CD14-positive monocyte (primary cell): ENCODE results near the gene CRAMP1. TPM values are rescaled to one million over a fixed set of nuclear protein-coding genes. Genes with fewer than 3 reads are reported as not detected.

Experiments
- DNase-seq, 3 donors: peaks; one replicate each; pipeline ENCODE4 v3.0.0-alpha.2; 2011 to 2022
- H2AFZ ChIP-seq: 2 replicates; pipeline ENCODE4 v1.6.0; 2012; ENCODE audit warnings: mild to moderate bottlenecking, low read depth, low read length, inconsistent platforms; ENCODE audit not compliant: insufficient read depth, poor library complexity, severe bottlenecking
- H3K27ac ChIP-seq, 2 donors: 1 replicate in 1 of 2; 2 replicates in 1 of 2; pipeline ENCODE4 v1.5.1; 2012 to 2013; ENCODE audit warnings: low read length in 2 of 2, control low read depth in 1 of 2, inconsistent platforms in 1 of 2, low read depth in 1 of 2, mild to moderate bottlenecking in 1 of 2
- H3K27me3 ChIP-seq, 2 donors: one replicate each; pipeline versions ENCODE4 v1.6.0 to v1.6.1; 2011 to 2013; ENCODE audit warnings: low read length in 2 of 2; ENCODE audit not compliant: control insufficient read depth in 2 of 2, insufficient read depth in 2 of 2
- H3K36me3 ChIP-seq, 2 donors: replicated peaks in 1 of 2; 1 replicate in 1 of 2; 2 replicates in 1 of 2; pipeline versions ENCODE4 v1.5.1 to v1.6.1; 2012 to 2013; ENCODE audit warnings: low read length in 2 of 2, control low read depth in 1 of 2, inconsistent platforms in 1 of 2, mild to moderate bottlenecking in 1 of 2; ENCODE audit not compliant: insufficient read depth in 2 of 2, control insufficient read depth in 1 of 2
- H3K4me1 ChIP-seq, 2 donors: 1 replicate in 1 of 2; 2 replicates in 1 of 2; pipeline versions ENCODE4 v1.5.1 to v1.6.1; 2012 to 2013; ENCODE audit warnings: low read length in 2 of 2, control low read depth in 1 of 2, inconsistent platforms in 1 of 2, mild to moderate bottlenecking in 1 of 2, moderate library complexity in 1 of 2; ENCODE audit not compliant: insufficient read depth in 2 of 2, control insufficient read depth in 1 of 2
- H3K4me2 ChIP-seq: replicated peaks from 2 replicates; pipeline ENCODE3; 2012; ENCODE audit warnings: low read length, moderate library complexity, mild to moderate bottlenecking; ENCODE audit not compliant: poor library complexity, severe bottlenecking; ENCODE audit errors: extremely low read depth
- H3K4me3 ChIP-seq, 3 experiments: fragments of 200-600 bp in 1 of 3; sonication (generic) in 1 of 3; replicated peaks in 1 of 3; 1 replicate in 2 of 3; 2 replicates in 1 of 3; pipeline ENCODE4 v1.5.1; 2011 to 2013; ENCODE audit warnings: low read length in 3 of 3, mild to moderate bottlenecking in 3 of 3, control low read depth in 2 of 3, low read depth in 2 of 3, inconsistent platforms in 1 of 3, moderate library complexity in 1 of 3
- H3K79me2 ChIP-seq: 2 replicates; pipeline ENCODE4 v1.6.0; 2012; ENCODE audit warnings: mild to moderate bottlenecking, control low read depth, inconsistent platforms, low read length, moderate library complexity; ENCODE audit not compliant: insufficient read depth
- H3K9ac ChIP-seq: 2 replicates; pipeline ENCODE4 v1.6.0; 2017; ENCODE audit warnings: low read length, mild to moderate bottlenecking; ENCODE audit not compliant: insufficient read depth, poor library complexity, severe bottlenecking
- H3K9me3 ChIP-seq, 2 donors: replicated peaks in 1 of 2; 1 replicate in 1 of 2; 2 replicates in 1 of 2; pipeline versions ENCODE4 v1.5.1 to v1.6.1; 2012 to 2013; ENCODE audit warnings: low read length in 2 of 2, control low read depth in 1 of 2; ENCODE audit not compliant: control insufficient read depth in 1 of 2, insufficient read depth in 1 of 2
- H4K20me1 ChIP-seq: 2 replicates; pipeline ENCODE4 v1.6.0; 2012; ENCODE audit warnings: mild to moderate bottlenecking, low read length, control low read depth, moderate library complexity; ENCODE audit not compliant: insufficient read depth
- H3K27ac Mint-ChIP-seq, 7 donors: one replicate each; pipeline ENCODE4 v1.8.0; 2020; ENCODE audit warnings: mild to moderate bottlenecking in 7 of 7, mixed read lengths in 7 of 7, moderate library complexity in 6 of 7, inconsistent platforms in 2 of 7
- H3K27me3 Mint-ChIP-seq, 3 donors: one replicate each; pipeline ENCODE4 v1.8.0; 2021 to 2022; ENCODE audit warnings: low read depth in 3 of 3, mild to moderate bottlenecking in 3 of 3, mixed read lengths in 3 of 3, moderate library complexity in 3 of 3, inconsistent platforms in 1 of 3
- H3K36me3 Mint-ChIP-seq, 2 donors: one replicate each; pipeline ENCODE4 v1.8.0; 2020; ENCODE audit warnings: mixed read lengths in 2 of 2, inconsistent platforms in 1 of 2, mild to moderate bottlenecking in 1 of 2
- H3K4me1 Mint-ChIP-seq: one replicate; pipeline ENCODE4 v1.8.0; 2020; ENCODE audit warnings: mild to moderate bottlenecking, mixed read lengths
- H3K4me3 Mint-ChIP-seq, 2 donors: one replicate each; pipeline ENCODE4 v1.8.0; 2020; ENCODE audit warnings: mild to moderate bottlenecking in 2 of 2, mixed read lengths in 2 of 2, moderate library complexity in 1 of 2
- H3K9me3 Mint-ChIP-seq, 7 donors: one replicate each; pipeline ENCODE4 v1.8.0; 2020 to 2022; ENCODE audit warnings: mixed read lengths in 7 of 7, mild to moderate bottlenecking in 6 of 7, moderate library complexity in 6 of 7, inconsistent platforms in 2 of 7
- WGBS: methylation state at CpG from one replicate; pipeline ENCODE4 v1.1.5; 2013; ENCODE audit warnings: missing lambda C conversion rate; ENCODE audit not compliant: insufficient coverage; 5-methylcytosine and 5-hydroxymethylcytosine counted together
- intact Hi-C, 2 donors: fragments of 100-400 bp; cut with micrococcal nuclease; formaldehyde crosslinking; loops; one replicate each; pipeline versions ENCODE4 v1.15.0 to v1.15.1; 2023
- polyA plus RNA-seq, 3 donors: library from polyadenylated mRNA; depleted of rRNA in 1 of 3; unstranded in 2 of 3; stranded (reverse) in 1 of 3; fragments of 300-500 nt in 2 of 3; fragments of >200 nt in 1 of 3; fragmentation: Illumina TruSeq in 2 of 3; gene quantifications; 1 replicate in 2 of 3; 2 replicates in 1 of 3; pipeline ENCODE4 v1.2.3, GENCODE V29; 2012 to 2021
- TF ChIP-seq, protein P1 (sequence below): fragments of 200-600 bp; IDR thresholded peaks from one replicate; pipeline ENCODE4 v1.8.0; 2022; ENCODE audit warnings: antibody characterized with exemption, mild to moderate bottlenecking

CRAMP1 gene
- polyA plus RNA-seq, 3 donors = 0.46 to 12.3 (median 1.0) TPM

DNA sequence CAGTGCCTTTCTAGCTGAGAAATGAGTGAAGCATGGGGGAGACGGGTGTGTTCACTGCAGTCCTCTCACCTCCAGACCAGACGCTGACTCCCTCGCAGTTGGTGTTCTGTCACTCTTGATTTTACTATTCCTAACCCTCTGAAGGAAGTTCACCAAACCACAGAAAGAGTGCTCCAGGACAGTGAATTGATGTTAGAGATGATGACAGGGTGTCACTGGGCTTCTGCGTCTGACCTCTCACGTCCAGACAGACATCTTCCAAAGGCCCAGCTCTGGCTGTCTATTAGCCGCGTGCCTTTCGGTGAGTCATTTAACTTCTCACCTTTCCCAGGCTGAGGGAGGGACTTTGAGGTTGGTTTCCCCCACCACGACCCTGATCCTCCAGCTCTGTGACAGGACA lies 8.2 kb downstream of the CRAMP1 start:
- no peak overlapping the region for H2AFZ ChIP-seq
- H3K9ac ChIP-seq = no peak overlapping the region
- Mint-ChIP-seq H3K4me3 (no peak overlapping the region), H3K4me1 (peaks cover 4% of the 10 kb centered on the region), H3K36me3 (peaks cover 65 to 89% of the 10 kb centered on the region in 2 donors), H3K9me3 (peaks cover 0 to under 1% (median 0%) of the 10 kb centered on the region in 7 donors), H3K27me3 (peaks cover 2 to 8% (median 3%) of the 10 kb centered on the region in 3 donors), H3K27ac (no peak overlapping the region)
- no peak overlapping the region for H3K4me2 ChIP-seq
- peaks cover 0 to 3% of the 10 kb centered on the region in 2 donors for H3K27me3 ChIP-seq
- peaks cover 84% of the 10 kb centered on the region for H3K79me2 ChIP-seq
- WGBS = 97% methylated on average over 5 of the region's 9 CpGs
- intact Hi-C loops = no loop called here
- no peaks in the 10 kb centered on the region for H3K9me3 ChIP-seq
- DNase-seq = no peak
- H3K4me1 ChIP-seq = peaks cover under 1 to 3% of the 10 kb centered on the region in 2 donors
- no peak overlapping the region for H3K27ac ChIP-seq
- H3K4me3 ChIP-seq = no peak overlapping the region
- peaks cover 41 to 95% of the 10 kb centered on the region in 2 donors for H3K36me3 ChIP-seq
- TF ChIP-seq, protein P1, sequence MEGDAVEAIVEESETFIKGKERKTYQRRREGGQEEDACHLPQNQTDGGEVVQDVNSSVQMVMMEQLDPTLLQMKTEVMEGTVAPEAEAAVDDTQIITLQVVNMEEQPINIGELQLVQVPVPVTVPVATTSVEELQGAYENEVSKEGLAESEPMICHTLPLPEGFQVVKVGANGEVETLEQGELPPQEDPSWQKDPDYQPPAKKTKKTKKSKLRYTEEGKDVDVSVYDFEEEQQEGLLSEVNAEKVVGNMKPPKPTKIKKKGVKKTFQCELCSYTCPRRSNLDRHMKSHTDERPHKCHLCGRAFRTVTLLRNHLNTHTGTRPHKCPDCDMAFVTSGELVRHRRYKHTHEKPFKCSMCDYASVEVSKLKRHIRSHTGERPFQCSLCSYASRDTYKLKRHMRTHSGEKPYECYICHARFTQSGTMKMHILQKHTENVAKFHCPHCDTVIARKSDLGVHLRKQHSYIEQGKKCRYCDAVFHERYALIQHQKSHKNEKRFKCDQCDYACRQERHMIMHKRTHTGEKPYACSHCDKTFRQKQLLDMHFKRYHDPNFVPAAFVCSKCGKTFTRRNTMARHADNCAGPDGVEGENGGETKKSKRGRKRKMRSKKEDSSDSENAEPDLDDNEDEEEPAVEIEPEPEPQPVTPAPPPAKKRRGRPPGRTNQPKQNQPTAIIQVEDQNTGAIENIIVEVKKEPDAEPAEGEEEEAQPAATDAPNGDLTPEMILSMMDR = no peak
- H4K20me1 ChIP-seq = peaks cover 53% of the 10 kb centered on the region

DNA sequence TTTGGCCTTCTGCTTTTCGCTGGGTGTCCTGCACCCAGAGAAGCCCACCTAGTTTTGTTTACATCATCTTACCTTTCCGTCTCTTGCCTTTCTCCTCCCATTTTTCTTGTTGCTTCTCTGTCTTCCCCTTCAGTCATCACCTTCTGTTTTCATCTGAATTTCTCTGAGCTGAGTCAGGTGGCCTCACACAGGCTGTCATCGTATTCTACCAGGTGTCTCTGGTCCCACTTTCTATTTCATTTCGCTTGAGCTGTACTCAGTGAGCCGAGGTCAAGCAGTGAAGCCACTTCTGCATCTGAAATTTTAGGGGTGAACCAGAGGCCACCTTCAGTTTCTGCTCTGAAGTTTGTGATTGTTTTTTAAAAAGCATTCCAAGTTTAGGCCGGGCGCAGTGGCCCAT lies 9.7 kb downstream of the CRAMP1 start:
- Histone ChIP-seq H3K9ac (no peak overlapping the region), H4K20me1 (peaks cover 51% of the 10 kb centered on the region), H3K27me3 (no peaks in the 10 kb centered on the region), H3K79me2 (peaks cover 74% of the 10 kb centered on the region), H3K36me3 (peaks cover 52 to 97% of the 10 kb centered on the region in 2 donors), H3K9me3 (no peaks in the 10 kb centered on the region), H2AFZ (no peak overlapping the region), H3K4me3 (no peak overlapping the region), H3K27ac (no peak overlapping the region), H3K4me1 (no peaks in the 10 kb centered on the region), H3K4me2 (no peak overlapping the region)
- H3K9me3 Mint-ChIP-seq = no peaks in the 10 kb centered on the region
- TF ChIP-seq, protein P1 = no peak
- WGBS = over 99% methylated on average over 7 of the region's 7 CpGs
- H3K4me3 Mint-ChIP-seq = no peak overlapping the region
- H3K27me3 Mint-ChIP-seq = peaks cover 0 to 1% (median 0%) of the 10 kb centered on the region in 3 donors
- no peaks in the 10 kb centered on the region for H3K4me1 Mint-ChIP-seq
- peak overlapping the region in 2 of 7 donors; percentile 2 to 5 for H3K27ac Mint-ChIP-seq
- peaks cover 67 to 89% of the 10 kb centered on the region in 2 donors for H3K36me3 Mint-ChIP-seq
- no peak for DNase-seq
- intact Hi-C loops = no loop called here
